Endodermal cell (in vitro differentiated cells): ENCODE results near the gene TUBGCP3. TPM values are rescaled to one million over a fixed set of nuclear protein-coding genes. Genes with fewer than 3 reads are reported as not detected.

Source experiments
- DNase-seq: peaks from one replicate; pipeline ENCODE4 v3.0.0-alpha.2; 2017
- H3K27ac ChIP-seq: 2 replicates; pipeline ENCODE4 v1.5.1; 2013; ENCODE audit warnings: mild to moderate bottlenecking, low read depth, low read length, moderate library complexity
- H3K27me3 ChIP-seq: 2 replicates; pipeline ENCODE4 v1.6.1; 2013; ENCODE audit warnings: mild to moderate bottlenecking, low read length, moderate library complexity; ENCODE audit not compliant: insufficient read depth, control insufficient read depth, poor library complexity, severe bottlenecking
- H3K36me3 ChIP-seq: 2 replicates; pipeline ENCODE4 v1.7.0; 2013; ENCODE audit warnings: mild to moderate bottlenecking, low read length, moderate library complexity; ENCODE audit not compliant: control insufficient read depth, insufficient read depth
- H3K4me1 ChIP-seq: one replicate; pipeline ENCODE4 v1.7.0; 2013; ENCODE audit warnings: low read length; ENCODE audit not compliant: control insufficient read depth, insufficient read depth
- H3K4me3 ChIP-seq: 2 replicates; pipeline ENCODE4 v1.5.1; 2013; ENCODE audit warnings: mild to moderate bottlenecking, low read length, moderate library complexity
- H3K9ac ChIP-seq: 2 replicates; pipeline ENCODE4 v1.6.1; 2013; ENCODE audit warnings: mild to moderate bottlenecking, low read length, moderate library complexity; ENCODE audit not compliant: poor library complexity, severe bottlenecking; ENCODE audit errors: extremely low read depth
- H3K9me3 ChIP-seq: 2 replicates; pipeline ENCODE4 v1.6.1; 2013; ENCODE audit warnings: mild to moderate bottlenecking, low read length, moderate library complexity; ENCODE audit not compliant: control insufficient read depth
- H3K27ac Mint-ChIP-seq: 2 replicates; pipeline ENCODE4 v1.8.0; 2020; ENCODE audit warnings: mixed read lengths
- H3K27me3 Mint-ChIP-seq: 2 replicates; pipeline ENCODE4 v1.8.0; 2021; ENCODE audit warnings: mild to moderate bottlenecking, mixed read lengths; ENCODE audit not compliant: insufficient read depth
- H3K36me3 Mint-ChIP-seq: 2 replicates; pipeline ENCODE4 v1.8.0; 2020; ENCODE audit warnings: low read depth, mixed read lengths
- H3K4me1 Mint-ChIP-seq: 2 replicates; pipeline ENCODE4 v1.8.0; 2020; ENCODE audit warnings: mixed read lengths
- H3K4me3 Mint-ChIP-seq: 2 replicates; pipeline ENCODE4 v1.8.0; 2020; ENCODE audit warnings: mild to moderate bottlenecking, moderate library complexity, mixed read lengths
- H3K9me3 Mint-ChIP-seq: 2 replicates; pipeline ENCODE4 v1.8.0; 2020; ENCODE audit warnings: mild to moderate bottlenecking, mixed read lengths
- CTCF ChIP-seq: fragments of 200-600 bp; sonication (generic); conservative IDR thresholded peaks from 2 replicates; pipeline ENCODE4 v1.5.0; 2021; ENCODE audit warnings: antibody characterized with exemption, mild to moderate bottlenecking
- WGBS, 2 experiments: methylation state at CpG; one replicate each; pipeline versions ENCODE4 v1.1.5 to v1.1.7; 2013; ENCODE audit warnings: missing lambda C conversion rate in 2 of 2, mixed read lengths in 1 of 2; ENCODE audit not compliant: insufficient coverage in 1 of 2, insufficient read length in 1 of 2; 5-methylcytosine and 5-hydroxymethylcytosine counted together
- total RNA-seq, 2 donors: library from RNA; stranded (reverse); fragmentation: NEBNext Ultra II Directional in 1 of 2; extraction: Animal tissue kit (Norgen Biotek cat#: 25700) in 1 of 2; gene quantifications; 2 replicates in 1 of 2; 3 replicates in 1 of 2; pipeline ENCODE4 v1.2.1, GENCODE V29; 2021

TUBGCP3 gene
- total RNA-seq, 2 donors from 2014 or later, result 34.7 to 55.3 TPM

DNA sequence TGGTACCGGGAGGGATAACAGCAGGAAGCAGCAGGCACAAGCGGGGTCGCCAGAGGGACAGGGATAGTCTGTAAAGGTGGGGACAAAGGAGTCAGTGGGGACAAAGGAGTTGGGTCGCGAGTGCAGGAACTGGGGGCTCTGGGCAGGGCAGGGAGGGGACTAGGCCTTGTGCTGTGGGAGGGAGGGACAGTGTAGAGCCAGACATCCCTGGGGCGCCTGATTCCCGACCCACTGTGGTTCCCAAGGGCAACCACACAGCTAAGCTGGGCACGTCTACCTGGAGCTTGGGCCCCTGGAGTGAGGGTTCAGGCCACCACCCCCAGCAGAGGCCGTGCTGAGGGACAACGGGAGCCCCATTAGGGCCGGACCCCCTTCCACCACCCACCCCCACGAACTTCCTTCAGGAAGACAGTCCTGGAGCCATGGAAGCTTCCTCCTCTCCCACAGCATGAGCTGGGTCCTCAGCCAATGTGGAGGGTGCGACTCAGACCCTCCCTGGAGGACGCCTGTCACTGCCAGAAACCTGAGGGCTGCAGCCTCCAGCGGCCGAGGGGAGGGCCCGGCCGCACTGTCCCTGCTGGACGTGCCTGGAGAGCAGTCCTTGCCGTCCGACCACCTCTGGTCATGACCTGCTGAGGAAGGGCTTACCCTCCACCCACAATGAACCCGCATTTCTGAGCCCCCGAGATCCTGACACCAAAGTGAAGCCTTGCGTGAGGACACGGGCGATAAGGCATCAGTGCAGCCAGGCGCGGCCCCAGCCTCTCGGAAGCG is 133.9 kb downstream of the TUBGCP3 start:
- TF ChIP-seq CTCF, result no peak

DNA sequence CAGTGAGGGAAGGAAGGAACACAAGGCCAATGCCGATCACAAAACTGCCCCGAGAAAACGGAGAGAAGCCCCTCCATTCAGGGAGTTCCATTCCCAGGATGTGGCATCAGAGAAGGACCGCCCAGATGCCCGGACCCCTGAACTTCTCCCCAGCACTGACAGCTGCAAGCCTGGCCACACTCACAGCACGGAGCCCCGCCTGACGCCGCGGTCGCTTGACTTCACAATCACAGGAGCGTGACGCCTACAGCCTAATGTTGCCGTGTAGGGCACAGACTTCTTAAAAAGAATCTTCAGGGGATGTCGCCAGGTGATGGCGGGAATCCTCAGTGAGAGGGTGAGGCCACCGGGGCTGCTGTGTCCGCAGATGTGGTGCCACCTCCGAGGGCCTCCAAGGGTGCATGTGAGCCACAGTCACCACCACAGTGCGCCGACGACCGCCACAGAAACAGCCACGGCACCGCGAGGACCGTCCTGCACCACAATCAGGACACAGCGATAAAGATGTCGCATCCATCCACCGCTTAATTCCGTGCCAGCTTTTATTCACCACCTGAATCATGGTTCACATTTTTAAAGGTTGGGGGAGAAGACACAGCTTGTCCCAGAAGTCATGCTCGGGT is 134.6 kb downstream of the TUBGCP3 start:
- Histone ChIP-seq H3K27ac (no peak overlapping the region), H3K4me1 (no peaks in the 10 kb centered on the region), H3K4me3 (no peak overlapping the region), H3K36me3 (no peaks in the 10 kb centered on the region), H3K9me3 (no peaks in the 10 kb centered on the region), H3K27me3 (no peaks in the 10 kb centered on the region), H3K9ac (no peak overlapping the region)
- peaks cover 4% of the 10 kb centered on the region for H3K9me3 Mint-ChIP-seq
- no peaks in the 10 kb centered on the region for H3K4me1 Mint-ChIP-seq
- no peaks in the 10 kb centered on the region for H3K36me3 Mint-ChIP-seq
- 89% methylated on average over 28 to 32 of the region's 32 CpGs for WGBS, 2 experiments
- no peaks in the 10 kb centered on the region for H3K27me3 Mint-ChIP-seq
- DNase-seq, result peak; percentile 23
- no peak for TF ChIP-seq CTCF
- H3K4me3 Mint-ChIP-seq, result no peak overlapping the region
- H3K27ac Mint-ChIP-seq, result no peak overlapping the region

More for the DNA sequence above, 133.9 kb downstream of the TUBGCP3 start:
- H3K4me3 ChIP-seq, result no peak overlapping the region
- Mint-ChIP-seq H3K27me3 (no peaks in the 10 kb centered on the region), H3K36me3 (no peaks in the 10 kb centered on the region), H3K4me3 (no peak overlapping the region), H3K27ac (no peak overlapping the region), H3K9me3 (peaks cover 4% of the 10 kb centered on the region), H3K4me1 (no peaks in the 10 kb centered on the region)
- peak; percentile 30 for DNase-seq
- no peaks in the 10 kb centered on the region for H3K27me3 ChIP-seq
- H3K9me3 ChIP-seq, result no peaks in the 10 kb centered on the region
- no peaks in the 10 kb centered on the region for H3K4me1 ChIP-seq
- 88 to 90% methylated on average over 17 to 30 of the region's 30 CpGs for WGBS, 2 experiments
- H3K36me3 ChIP-seq, result no peaks in the 10 kb centered on the region
- H3K27ac ChIP-seq, result no peak overlapping the region
- H3K9ac ChIP-seq, result no peak overlapping the region

DNA sequence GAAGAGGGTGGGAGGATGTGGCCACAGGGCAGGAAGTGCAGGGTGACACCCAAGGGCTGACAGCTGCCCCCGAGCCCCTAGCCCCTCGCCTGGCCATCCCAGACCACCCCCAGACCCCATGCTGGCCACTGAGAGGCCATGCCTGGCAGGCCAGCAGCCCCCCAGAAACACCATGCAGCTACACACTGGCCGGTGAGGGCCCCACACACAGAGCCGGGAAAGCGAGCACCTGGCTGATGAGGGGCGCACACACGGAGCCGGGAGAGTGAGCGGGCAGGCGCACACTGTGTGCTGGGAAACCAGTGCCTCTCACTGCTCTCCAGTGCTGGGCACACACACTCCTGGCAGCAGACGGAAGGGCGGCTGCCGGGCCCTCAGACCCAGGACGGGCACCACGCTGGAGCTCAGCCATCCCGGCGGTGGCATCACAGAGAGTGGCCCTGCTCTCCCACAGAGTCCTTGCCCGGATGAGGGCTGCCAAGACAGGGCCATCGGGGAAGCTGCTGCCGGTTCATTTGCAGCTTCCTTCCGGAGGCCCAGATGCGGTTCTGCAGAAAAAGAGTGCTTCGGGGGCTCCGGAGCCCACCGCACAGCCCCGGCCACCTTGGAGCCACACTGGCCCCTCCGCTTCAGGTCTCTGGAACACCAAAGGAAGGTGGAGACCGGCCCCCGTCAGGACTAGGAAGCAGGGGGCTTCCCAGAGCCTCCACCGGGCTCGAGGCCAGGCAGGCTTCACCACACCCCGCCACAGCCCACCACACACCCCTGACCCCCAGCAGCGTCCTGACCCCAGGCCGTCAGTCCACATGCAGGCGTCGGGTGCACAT is 135.4 kb downstream of the TUBGCP3 start:
- H3K36me3 ChIP-seq, result no peaks in the 10 kb centered on the region
- H3K4me1 Mint-ChIP-seq, result no peaks in the 10 kb centered on the region
- H3K4me1 ChIP-seq, result no peaks in the 10 kb centered on the region
- H3K4me3 ChIP-seq, result no peak overlapping the region
- H3K27me3 ChIP-seq, result no peaks in the 10 kb centered on the region
- whole genome bisulfite sequencing, 2 experiments, result 88 to 94% methylated on average over 25 to 36 of the region's 36 CpGs
- H3K36me3 Mint-ChIP-seq, result no peaks in the 10 kb centered on the region
- peak; percentile 34 for DNase-seq
- no peak overlapping the region for H3K4me3 Mint-ChIP-seq
- no peak overlapping the region for H3K9ac ChIP-seq
- TF ChIP-seq CTCF, result no peak
- H3K9me3 ChIP-seq, result no peaks in the 10 kb centered on the region
- no peaks in the 10 kb centered on the region for H3K27me3 Mint-ChIP-seq
- peaks cover 4% of the 10 kb centered on the region for H3K9me3 Mint-ChIP-seq
- H3K27ac ChIP-seq, result no peak overlapping the region
- H3K27ac Mint-ChIP-seq, result no peak overlapping the region
